ENCODE data around the gene ATP5IF1.

- no peak for TF ChIP-seq TAF1 (IDR thresholded peaks at IDR 0.05; ENCODE audit: borderline replicate concordance, insufficient read depth, low read length)
- TF ChIP-seq, protein P1, sequence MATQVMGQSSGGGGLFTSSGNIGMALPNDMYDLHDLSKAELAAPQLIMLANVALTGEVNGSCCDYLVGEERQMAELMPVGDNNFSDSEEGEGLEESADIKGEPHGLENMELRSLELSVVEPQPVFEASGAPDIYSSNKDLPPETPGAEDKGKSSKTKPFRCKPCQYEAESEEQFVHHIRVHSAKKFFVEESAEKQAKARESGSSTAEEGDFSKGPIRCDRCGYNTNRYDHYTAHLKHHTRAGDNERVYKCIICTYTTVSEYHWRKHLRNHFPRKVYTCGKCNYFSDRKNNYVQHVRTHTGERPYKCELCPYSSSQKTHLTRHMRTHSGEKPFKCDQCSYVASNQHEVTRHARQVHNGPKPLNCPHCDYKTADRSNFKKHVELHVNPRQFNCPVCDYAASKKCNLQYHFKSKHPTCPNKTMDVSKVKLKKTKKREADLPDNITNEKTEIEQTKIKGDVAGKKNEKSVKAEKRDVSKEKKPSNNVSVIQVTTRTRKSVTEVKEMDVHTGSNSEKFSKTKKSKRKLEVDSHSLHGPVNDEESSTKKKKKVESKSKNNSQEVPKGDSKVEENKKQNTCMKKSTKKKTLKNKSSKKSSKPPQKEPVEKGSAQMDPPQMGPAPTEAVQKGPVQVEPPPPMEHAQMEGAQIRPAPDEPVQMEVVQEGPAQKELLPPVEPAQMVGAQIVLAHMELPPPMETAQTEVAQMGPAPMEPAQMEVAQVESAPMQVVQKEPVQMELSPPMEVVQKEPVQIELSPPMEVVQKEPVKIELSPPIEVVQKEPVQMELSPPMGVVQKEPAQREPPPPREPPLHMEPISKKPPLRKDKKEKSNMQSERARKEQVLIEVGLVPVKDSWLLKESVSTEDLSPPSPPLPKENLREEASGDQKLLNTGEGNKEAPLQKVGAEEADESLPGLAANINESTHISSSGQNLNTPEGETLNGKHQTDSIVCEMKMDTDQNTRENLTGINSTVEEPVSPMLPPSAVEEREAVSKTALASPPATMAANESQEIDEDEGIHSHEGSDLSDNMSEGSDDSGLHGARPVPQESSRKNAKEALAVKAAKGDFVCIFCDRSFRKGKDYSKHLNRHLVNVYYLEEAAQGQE (IDR thresholded peaks at IDR 0.05; ENCODE audit: insufficient read depth in 1 of 2, low read depth in 2 of 2, low read length in 2 of 2), result no peak
- TF ChIP-seq POLR2AphosphoS5 (IDR thresholded peaks at IDR 0.05; ENCODE audit: low read depth, low read length), result no peak
- TF ChIP-seq SIN3A (IDR thresholded peaks at IDR 0.05; ENCODE audit: borderline replicate concordance, insufficient read depth, low read length), result no peak
- no peak for TF ChIP-seq FOXP2 (optimal IDR thresholded peaks at IDR 0.05; ENCODE audit: borderline replicate concordance, extremely low read depth, extremely low read length, insufficient read depth)
These were observed 33.6 kb downstream of the ATP5IF1 start for GRCh38 chr1:28269529-28269928.
